Measurements from ENCODE around the gene LRRC73.
"Not testable (repeated sequence)": the region's sequence is repeated elsewhere in the genome, so short reads cannot be mapped to it uniquely, and the experiment has no call there.

Gene LRRC73

GRCh38 chr6:43467265-43467664 is 42.9 kb downstream of the LRRC73 start:
- 93% methylated on average over 2 of the region's 5 CpGs for WGBS (ENCODE audit: insufficient coverage)
- H3K4me1 ChIP-seq (ENCODE audit: control extremely low read depth in 1 of 4, control insufficient read depth in 4 of 4, insufficient read depth in 4 of 4, low read length in 3 of 4); POLR2A ChIA-PET; H3K9me3 ChIP-seq (ENCODE audit: control extremely low read depth in 1 of 5, control insufficient read depth in 4 of 5, insufficient read depth in 2 of 5, low read depth in 1 of 5, low read length in 4 of 5); DNase-seq; H3K36me3 ChIP-seq (ENCODE audit: control insufficient read depth in 4 of 4, insufficient read depth in 4 of 4, low read length in 3 of 4); H3K4me3 ChIP-seq (ENCODE audit: control insufficient read depth in 1 of 7, extremely low read depth in 1 of 7, insufficient read depth in 4 of 7, low read depth in 2 of 7, low read length in 6 of 7); H3K27ac ChIP-seq (ENCODE audit: insufficient read depth in 1 of 2, low read depth in 1 of 2, low read length in 2 of 2, poor library complexity in 1 of 2, severe bottlenecking in 2 of 2); CTCF ChIA-PET: not testable (repeated sequence)
- H3K27me3 ChIP-seq (replicated peaks in 2 of 5; ENCODE audit: control insufficient read depth in 4 of 5, insufficient read depth in 5 of 5, low read length in 4 of 5), result peaks cover 0 to 17% (median 10%) of the 10 kb centered on the region in 5 experiments

DNA sequence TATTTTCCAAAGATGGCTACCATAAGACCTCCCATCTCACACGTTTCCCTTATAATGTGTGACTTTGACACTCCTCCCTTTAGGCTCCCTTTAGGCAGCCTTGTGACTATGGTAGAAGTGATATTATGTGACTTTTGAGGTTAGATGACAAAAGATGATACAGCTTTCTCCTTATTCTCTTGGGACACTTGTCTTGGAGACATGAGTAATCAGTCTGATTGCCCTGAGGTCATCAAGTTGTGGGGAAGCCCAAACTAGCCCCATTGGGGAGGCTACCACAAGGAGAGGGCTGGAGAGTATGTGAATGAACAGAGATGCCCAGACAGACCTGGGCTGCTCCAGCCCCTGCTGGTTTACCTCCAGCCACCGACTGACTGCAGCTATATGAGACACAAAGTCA is 44.2 kb downstream of the LRRC73 start:
- DNase-seq, result no peak
- POLR2A ChIA-PET, result no interaction called here
- no peaks in the 10 kb centered on the region for H3K9me3 ChIP-seq (ENCODE audit: control extremely low read depth in 1 of 5, control insufficient read depth in 4 of 5, insufficient read depth in 2 of 5, low read depth in 1 of 5, low read length in 4 of 5)
- no peaks in the 10 kb centered on the region for H3K36me3 ChIP-seq (ENCODE audit: control insufficient read depth in 4 of 4, insufficient read depth in 4 of 4, low read length in 3 of 4)
- no peak overlapping the region for H3K4me3 ChIP-seq (ENCODE audit: control insufficient read depth in 1 of 7, extremely low read depth in 1 of 7, insufficient read depth in 4 of 7, low read depth in 2 of 7, low read length in 6 of 7)
- peaks cover 0 to 23% (median 10%) of the 10 kb centered on the region in 5 experiments for H3K27me3 ChIP-seq (replicated peaks in 2 of 5; ENCODE audit: control insufficient read depth in 4 of 5, insufficient read depth in 5 of 5, low read length in 4 of 5)
- H3K27ac ChIP-seq (ENCODE audit: insufficient read depth in 1 of 2, low read depth in 1 of 2, low read length in 2 of 2, poor library complexity in 1 of 2, severe bottlenecking in 2 of 2), result no peak overlapping the region
- H3K4me1 ChIP-seq (ENCODE audit: control extremely low read depth in 1 of 4, control insufficient read depth in 4 of 4, insufficient read depth in 4 of 4, low read length in 3 of 4), result no peaks in the 10 kb centered on the region
- WGBS (ENCODE audit: insufficient coverage), result no CpG with 5 or more reads among the region's 2 CpGs
- CTCF ChIA-PET, result no interaction called here

DNA sequence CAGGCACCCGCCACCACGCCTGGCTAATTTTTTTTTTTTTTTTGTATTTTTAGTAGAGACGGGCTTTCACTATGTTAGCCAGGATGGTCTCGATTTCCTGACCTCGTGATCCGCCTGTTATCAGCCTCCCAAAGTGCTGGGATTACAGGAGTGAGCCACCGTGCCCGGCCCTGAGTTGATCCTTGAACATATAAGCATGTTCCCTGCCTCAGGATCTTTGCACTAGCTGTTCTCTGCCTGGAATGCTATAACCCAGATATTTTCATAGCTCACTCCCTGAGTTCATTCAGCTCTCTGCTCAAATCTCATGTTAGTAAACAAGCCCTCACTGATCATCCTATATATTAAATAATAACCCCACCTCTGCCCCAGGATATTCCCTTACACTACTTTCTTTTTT is 45.8 kb downstream of the LRRC73 start:
- Histone ChIP-seq H3K9me3 (ENCODE audit: control extremely low read depth in 1 of 5, control insufficient read depth in 4 of 5, insufficient read depth in 2 of 5, low read depth in 1 of 5, low read length in 4 of 5) (no peaks in the 10 kb centered on the region), H3K27me3 (replicated peaks in 2 of 5; ENCODE audit: control insufficient read depth in 4 of 5, insufficient read depth in 5 of 5, low read length in 4 of 5) (peaks cover 0 to 29% (median 12%) of the 10 kb centered on the region in 5 experiments), H3K4me3 (ENCODE audit: control insufficient read depth in 1 of 7, extremely low read depth in 1 of 7, insufficient read depth in 4 of 7, low read depth in 2 of 7, low read length in 6 of 7) (no peak overlapping the region), H3K36me3 (ENCODE audit: control insufficient read depth in 4 of 4, insufficient read depth in 4 of 4, low read length in 3 of 4) (no peaks in the 10 kb centered on the region), H3K27ac (ENCODE audit: insufficient read depth in 1 of 2, low read depth in 1 of 2, low read length in 2 of 2, poor library complexity in 1 of 2, severe bottlenecking in 2 of 2) (no peak overlapping the region), H3K4me1 (ENCODE audit: control extremely low read depth in 1 of 4, control insufficient read depth in 4 of 4, insufficient read depth in 4 of 4, low read length in 3 of 4) (no peaks in the 10 kb centered on the region)
- ChIA-PET CTCF (interaction anchor here (1.0 kb wide), 1 partner anchor 44 kb away, joined by 3 read pairs; no protein-coding TSS in a partner anchor), POLR2A (interaction anchor here (0.6 to 0.7 kb wide), 2 partner anchors 272 to 410 kb away, joined by 4 to 5 read pairs; no protein-coding TSS in a partner anchor)
- DNase-seq, result no peak
- 100% methylated on average over 6 of the region's 8 CpGs for WGBS (ENCODE audit: insufficient coverage)

DNA sequence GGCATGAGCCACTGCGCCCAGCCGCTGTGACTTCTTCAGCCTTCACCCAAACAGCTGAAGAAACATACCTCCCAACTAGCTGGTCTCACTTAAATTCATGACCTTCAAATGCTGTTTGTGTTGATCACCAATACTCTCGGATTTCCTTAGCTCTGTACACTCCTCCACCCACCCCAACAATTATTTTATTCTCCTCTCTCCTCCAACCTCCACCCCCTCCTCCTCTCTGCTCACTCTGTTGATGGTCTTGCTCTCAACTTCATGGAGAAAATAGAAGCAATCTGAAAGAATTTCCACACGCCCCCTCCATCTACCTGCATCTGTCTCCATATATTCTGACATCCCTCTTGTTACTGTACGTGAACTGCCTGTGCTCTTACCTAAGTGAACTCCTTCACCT is 48.2 kb downstream of the LRRC73 start:
- no peak overlapping the region for H3K27ac ChIP-seq (ENCODE audit: insufficient read depth in 1 of 2, low read depth in 1 of 2, low read length in 2 of 2, poor library complexity in 1 of 2, severe bottlenecking in 2 of 2)
- no peaks in the 10 kb centered on the region for H3K9me3 ChIP-seq (ENCODE audit: control extremely low read depth in 1 of 5, control insufficient read depth in 4 of 5, insufficient read depth in 2 of 5, low read depth in 1 of 5, low read length in 4 of 5)
- no peak overlapping the region for H3K4me3 ChIP-seq (ENCODE audit: control insufficient read depth in 1 of 7, extremely low read depth in 1 of 7, insufficient read depth in 4 of 7, low read depth in 2 of 7, low read length in 6 of 7)
- ChIA-PET CTCF (interaction anchor here (0.8 to 1.1 kb wide), 2 partner anchors 10 to 11 kb away, joined by 3 read pairs; no protein-coding TSS in a partner anchor), POLR2A (no interaction called here)
- H3K36me3 ChIP-seq (ENCODE audit: control insufficient read depth in 4 of 4, insufficient read depth in 4 of 4, low read length in 3 of 4), result no peaks in the 10 kb centered on the region
- H3K4me1 ChIP-seq (ENCODE audit: control extremely low read depth in 1 of 4, control insufficient read depth in 4 of 4, insufficient read depth in 4 of 4, low read length in 3 of 4), result no peaks in the 10 kb centered on the region
- no peak for DNase-seq
- H3K27me3 ChIP-seq (replicated peaks in 2 of 5; ENCODE audit: control insufficient read depth in 4 of 5, insufficient read depth in 5 of 5, low read length in 4 of 5), result peaks cover 0 to 38% (median 13%) of the 10 kb centered on the region in 5 experiments
- 93% methylated on average over 4 of the region's 5 CpGs for WGBS (ENCODE audit: insufficient coverage)

DNA sequence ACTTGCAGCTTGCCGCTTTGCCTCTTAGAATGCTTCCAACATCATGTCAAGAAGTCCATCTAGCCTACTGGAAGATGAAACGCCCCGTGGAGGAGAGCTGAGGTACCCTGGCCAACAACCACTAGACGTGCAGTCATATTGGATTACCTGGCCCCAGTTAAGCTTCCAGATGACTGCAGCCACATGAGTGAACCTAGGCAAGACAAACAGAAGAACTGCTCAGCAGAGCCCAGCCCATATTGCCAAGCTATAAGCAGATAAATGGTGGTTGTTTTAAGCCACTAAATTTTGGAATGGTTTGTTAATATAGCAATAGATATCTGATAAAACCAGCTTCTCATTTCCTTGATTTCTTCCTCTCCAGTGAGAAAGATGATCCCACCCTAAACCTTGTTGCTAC is 50.1 kb downstream of the LRRC73 start:
- H3K27ac ChIP-seq (ENCODE audit: insufficient read depth in 1 of 2, low read depth in 1 of 2, low read length in 2 of 2, poor library complexity in 1 of 2, severe bottlenecking in 2 of 2), result no peak overlapping the region
- peaks cover 0 to 4% (median 0%) of the 10 kb centered on the region in 5 experiments for H3K9me3 ChIP-seq (ENCODE audit: control extremely low read depth in 1 of 5, control insufficient read depth in 4 of 5, insufficient read depth in 2 of 5, low read depth in 1 of 5, low read length in 4 of 5)
- H3K4me1 ChIP-seq (ENCODE audit: control extremely low read depth in 1 of 4, control insufficient read depth in 4 of 4, insufficient read depth in 4 of 4, low read length in 3 of 4), result peaks cover 0 to 9% (median 8%) of the 10 kb centered on the region in 4 experiments
- H3K36me3 ChIP-seq (ENCODE audit: control insufficient read depth in 4 of 4, insufficient read depth in 4 of 4, low read length in 3 of 4), result no peaks in the 10 kb centered on the region
- WGBS (ENCODE audit: insufficient coverage), result 66% methylated on average over 4 of the region's 4 CpGs
- H3K27me3 ChIP-seq (replicated peaks in 2 of 5; ENCODE audit: control insufficient read depth in 4 of 5, insufficient read depth in 5 of 5, low read length in 4 of 5), result peaks cover 0 to 52% (median 19%) of the 10 kb centered on the region in 5 experiments
- H3K4me3 ChIP-seq (ENCODE audit: control insufficient read depth in 1 of 7, extremely low read depth in 1 of 7, insufficient read depth in 4 of 7, low read depth in 2 of 7, low read length in 6 of 7), result no peak overlapping the region
- ChIA-PET POLR2A (no interaction called here), CTCF (interaction anchor here (0.7 to 1.9 kb wide), 6 partner anchors 10 to 63 kb away, joined by 3 to 5 read pairs (median 3); no protein-coding TSS in a partner anchor)
- DNase-seq, result no peak

- Histone ChIP-seq H3K27me3 (replicated peaks in 2 of 5; ENCODE audit: control insufficient read depth in 4 of 5, insufficient read depth in 5 of 5, low read length in 4 of 5) (peaks cover 0 to 56% (median 19%) of the 10 kb centered on the region in 5 experiments), H3K27ac (ENCODE audit: insufficient read depth in 1 of 2, low read depth in 1 of 2, low read length in 2 of 2, poor library complexity in 1 of 2, severe bottlenecking in 2 of 2) (no peak overlapping the region), H3K36me3 (ENCODE audit: control insufficient read depth in 4 of 4, insufficient read depth in 4 of 4, low read length in 3 of 4) (no peaks in the 10 kb centered on the region), H3K4me3 (ENCODE audit: control insufficient read depth in 1 of 7, extremely low read depth in 1 of 7, insufficient read depth in 4 of 7, low read depth in 2 of 7, low read length in 6 of 7) (no peak overlapping the region), H3K4me1 (ENCODE audit: control extremely low read depth in 1 of 4, control insufficient read depth in 4 of 4, insufficient read depth in 4 of 4, low read length in 3 of 4) (peaks cover 0 to 14% (median 13%) of the 10 kb centered on the region in 4 experiments), H3K9me3 (ENCODE audit: control extremely low read depth in 1 of 5, control insufficient read depth in 4 of 5, insufficient read depth in 2 of 5, low read depth in 1 of 5, low read length in 4 of 5) (peaks cover 0 to 4% (median 0%) of the 10 kb centered on the region in 5 experiments)
- no CpG with 5 or more reads among the region's 1 CpG for WGBS (ENCODE audit: insufficient coverage)
- ChIA-PET CTCF (interaction anchor here (0.8 to 1.9 kb wide), 3 partner anchors 12 to 46 kb away, joined by 3 to 5 read pairs (median 5); no protein-coding TSS in a partner anchor), POLR2A (interaction anchor here (0.7 kb wide), 1 partner anchor 12 kb away, joined by 3 read pairs; no protein-coding TSS in a partner anchor)
- no peak for DNase-seq
These were observed 50.6 kb downstream of the LRRC73 start for GRCh38 chr6:43459535-43459934.

- not testable (repeated sequence) for H3K27ac ChIP-seq (ENCODE audit: insufficient read depth in 1 of 2, low read depth in 1 of 2, low read length in 2 of 2, poor library complexity in 1 of 2, severe bottlenecking in 2 of 2); H3K9me3 ChIP-seq (ENCODE audit: control extremely low read depth in 1 of 5, control insufficient read depth in 4 of 5, insufficient read depth in 2 of 5, low read depth in 1 of 5, low read length in 4 of 5); H3K4me3 ChIP-seq (ENCODE audit: control insufficient read depth in 1 of 7, extremely low read depth in 1 of 7, insufficient read depth in 4 of 7, low read depth in 2 of 7, low read length in 6 of 7); H3K36me3 ChIP-seq (ENCODE audit: control insufficient read depth in 4 of 4, insufficient read depth in 4 of 4, low read length in 3 of 4); DNase-seq
- POLR2A ChIA-PET, result interaction anchor here (0.7 kb wide), 1 partner anchor 52 kb away, joined by 4 read pairs; no protein-coding TSS in a partner anchor
- WGBS (ENCODE audit: insufficient coverage), result 94% methylated on average over 13 of the region's 15 CpGs
- Histone ChIP-seq H3K4me1 (ENCODE audit: control extremely low read depth in 1 of 4, control insufficient read depth in 4 of 4, insufficient read depth in 4 of 4, low read length in 3 of 4) (peaks cover 0 to 15% (median 14%) of the 10 kb centered on the region in 4 experiments), H3K27me3 (replicated peaks in 2 of 5; ENCODE audit: control insufficient read depth in 4 of 5, insufficient read depth in 5 of 5, low read length in 4 of 5) (peaks cover 0 to 53% (median 18%) of the 10 kb centered on the region in 5 experiments)
- CTCF ChIA-PET, result interaction anchor here (3.0 kb wide), 1 partner anchor 48 kb away, joined by 20 read pairs; no protein-coding TSS in a partner anchor
These were observed 52.0 kb downstream of the LRRC73 start for GRCh38 chr6:43458154-43458553.
